ENCODE results near the gene ZNF844. TPM values are rescaled to one million over a fixed set of nuclear protein-coding genes. Genes with fewer than 3 reads are reported as not detected.
"Not testable (repeated sequence)": the region's sequence is repeated elsewhere in the genome, so short reads cannot be mapped to it uniquely, and the experiment has no call there.

ZNF844 gene
- total RNA-seq, 4 donors from 2014 or later = 2.2 to 5.7 (median 4.9) TPM

- in situ Hi-C loops (cut with MboI; ENCODE audit: low sequenced_read_pairs in 4 of 4) = no loop called here
- Histone ChIP-seq H3K27ac (no peak overlapping the region), H3K27me3 (no peaks in the 10 kb centered on the region), H3K36me3 (peaks cover 33 to 85% of the 10 kb centered on the region in 2 donors), H3K4me3 (peak overlapping the region in 1 of 4 donors; percentile 23), H3K9me3 (peaks cover 30 to 84% (median 67%) of the 10 kb centered on the region in 3 donors), H3K4me1 (no peaks in the 10 kb centered on the region)
- ATAC-seq (no peak), DNase-seq (no peak)
- intact Hi-C loops (cut with DNase I; ENCODE audit: low total_unique reads) = no loop called here
- no peak for TF ChIP-seq CTCF (IDR thresholded peaks at IDR 0.05 in 4 of 5, conservative IDR thresholded peaks at IDR 0.05 in 1 of 5)
- TF ChIP-seq POLR2A (IDR thresholded peaks at IDR 0.05) = no peak
Observed at GRCh38 chr19:12075538-12076139, 11.1 kb downstream of the ZNF844 start.

- peaks cover 30 to 89% (median 65%) of the 10 kb centered on the region in 3 donors for H3K9me3 ChIP-seq
- H3K36me3 ChIP-seq = peaks cover 33 to 84% of the 10 kb centered on the region in 2 donors
Observed at GRCh38 chr19:12076331-12076730, 11.8 kb downstream of the ZNF844 start.

GRCh38 chr19:12077375-12077774, 12.8 kb downstream of the ZNF844 start:
- H3K27ac ChIP-seq = no peak overlapping the region
- no peaks in the 10 kb centered on the region for H3K4me1 ChIP-seq
- TF ChIP-seq CTCF (IDR thresholded peaks at IDR 0.05 in 4 of 5, conservative IDR thresholded peaks at IDR 0.05 in 1 of 5) (no peak), POLR2A (IDR thresholded peaks at IDR 0.05) (no peak)
- H3K27me3 ChIP-seq = no peaks in the 10 kb centered on the region
- in situ Hi-C loops (cut with MboI; ENCODE audit: low sequenced_read_pairs in 4 of 4) = no loop called here
- H3K36me3 ChIP-seq = peaks cover 33 to 77% of the 10 kb centered on the region in 2 donors
- ATAC-seq (no peak), DNase-seq (no peak)
- peak overlapping the region in 1 of 4 donors; percentile 23 for H3K4me3 ChIP-seq
- peaks cover 30 to 87% (median 65%) of the 10 kb centered on the region in 3 donors for H3K9me3 ChIP-seq
- intact Hi-C loops (cut with DNase I; ENCODE audit: low total_unique reads) = no loop called here

More at GRCh38 chr19:12076331-12076730, 11.8 kb downstream of the ZNF844 start:
- DNase-seq; intact Hi-C loops (cut with DNase I; ENCODE audit: low total_unique reads); H3K4me1 ChIP-seq; ATAC-seq; H3K27me3 ChIP-seq; in situ Hi-C loops (cut with MboI; ENCODE audit: low sequenced_read_pairs in 4 of 4); H3K27ac ChIP-seq: not testable (repeated sequence)
- H3K4me3 ChIP-seq = peak overlapping the region in 1 of 4 donors; percentile 23

GRCh38 chr19:12083336-12083735, 18.8 kb downstream of the ZNF844 start:
- peaks cover 0 to 28% of the 10 kb centered on the region in 2 donors for H3K36me3 ChIP-seq
- intact Hi-C loops (cut with DNase I; ENCODE audit: low total_unique reads) = not testable (repeated sequence)

GRCh38 chr19:12085074-12085818, 20.7 kb downstream of the ZNF844 start:
- no peaks in the 10 kb centered on the region for H3K4me1 ChIP-seq
- ATAC-seq (no peak), DNase-seq (no peak)
- in situ Hi-C loops (cut with MboI; ENCODE audit: low sequenced_read_pairs in 4 of 4) (no loop called here), intact Hi-C loops (cut with DNase I; ENCODE audit: low total_unique reads) (no loop called here)
- no peaks in the 10 kb centered on the region for H3K27me3 ChIP-seq
- peaks cover 0 to 18% (median 3%) of the 10 kb centered on the region in 3 donors for H3K9me3 ChIP-seq
- no peak for TF ChIP-seq CTCF (IDR thresholded peaks at IDR 0.05 in 4 of 5, conservative IDR thresholded peaks at IDR 0.05 in 1 of 5)
- TF ChIP-seq POLR2A (IDR thresholded peaks at IDR 0.05) = no peak
- no peak overlapping the region for H3K4me3 ChIP-seq
- no peak overlapping the region for H3K27ac ChIP-seq
- H3K36me3 ChIP-seq = peaks cover 0 to 11% of the 10 kb centered on the region in 2 donors

More at GRCh38 chr19:12083336-12083735, 18.8 kb downstream of the ZNF844 start:
- H3K27ac ChIP-seq; H3K4me1 ChIP-seq; H3K4me3 ChIP-seq; ATAC-seq; DNase-seq; in situ Hi-C loops (cut with MboI; ENCODE audit: low sequenced_read_pairs in 4 of 4); H3K27me3 ChIP-seq: not testable (repeated sequence)
- peaks cover 5 to 37% (median 14%) of the 10 kb centered on the region in 3 donors for H3K9me3 ChIP-seq
